HG03175 (cell line): Measurements from ENCODE around the gene DGKB.
"Not testable (repeated sequence)": the region's sequence is repeated elsewhere in the genome, so short reads cannot be mapped to it uniquely, and the experiment has no call there.

Experiments used
- ATAC-seq: cut with Tn5 transposase; IDR thresholded peaks from one replicate; pipeline ENCODE4 v1.9.1; 2021; ENCODE audit warnings: mild to moderate bottlenecking, moderate library complexity; ENCODE audit not compliant: unreplicated experiment

Gene DGKB

DNA sequence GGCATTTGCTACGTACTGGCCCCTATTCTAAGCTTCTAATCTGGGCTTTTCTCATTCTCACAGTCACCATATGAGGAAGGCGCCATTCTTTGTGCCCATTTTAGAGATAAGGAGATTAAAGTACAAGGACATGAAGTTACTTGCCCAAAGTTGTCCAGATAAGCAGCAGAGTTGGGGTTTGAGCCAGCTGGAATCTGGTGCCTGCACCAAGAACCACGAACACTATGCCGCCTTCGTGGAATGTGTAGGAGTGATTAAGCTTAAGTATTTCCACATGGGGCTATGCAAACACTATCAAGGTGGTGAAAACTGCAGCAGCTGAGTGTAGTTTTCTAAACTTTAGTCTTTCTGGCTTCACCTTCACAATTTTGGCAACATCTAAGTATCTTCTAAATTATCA, 570.4 kb downstream of the DGKB start:
- no peak for ATAC-seq

DNA sequence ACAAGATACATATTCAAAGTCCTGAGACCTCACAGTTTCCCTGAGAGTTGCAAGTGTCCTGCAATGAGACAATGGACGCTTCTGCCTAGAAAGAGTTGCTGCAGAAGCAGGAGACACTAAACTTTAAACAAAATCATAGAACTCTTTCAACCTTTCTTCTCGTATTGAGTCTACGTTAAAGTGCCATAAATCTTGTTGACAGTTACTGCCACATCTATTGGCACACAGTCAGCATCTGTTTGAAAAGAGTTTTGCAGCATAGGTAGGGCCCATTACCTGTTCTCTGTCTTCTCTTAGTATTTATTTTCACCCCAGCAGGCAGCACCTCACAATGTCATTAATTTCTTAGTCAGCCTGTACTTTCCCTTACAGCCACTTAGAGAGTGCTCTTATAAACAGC, 577.8 kb downstream of the DGKB start:
- ATAC-seq: no peak

GRCh38 chr7:14322724-14323123, 579.8 kb downstream of the DGKB start:
- no peak for ATAC-seq

- no peak for ATAC-seq
Measured at GRCh38 chr7:14321947-14322346, 580.6 kb downstream of the DGKB start.

DNA sequence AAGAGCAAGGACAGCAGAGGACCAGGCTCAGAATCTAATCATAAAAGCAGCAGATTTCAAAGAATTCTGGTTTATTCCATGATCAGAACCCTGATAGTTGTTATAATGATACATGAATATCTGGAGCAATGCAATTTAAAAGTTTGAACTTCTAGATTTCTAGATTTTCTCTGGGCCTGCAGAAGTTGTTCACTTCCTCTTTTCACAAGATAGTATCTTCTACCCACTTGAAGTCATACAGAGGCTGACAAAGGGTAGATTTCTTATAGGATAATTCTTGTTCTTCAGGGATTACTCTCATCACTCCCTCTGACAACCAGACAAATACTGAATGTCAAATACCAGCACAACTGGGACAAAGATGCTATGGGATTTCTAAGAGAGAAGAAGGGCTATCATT, 593.1 kb downstream of the DGKB start:
- no peak for ATAC-seq

- ATAC-seq: no peak
Measured at GRCh38 chr7:14305233-14305866, 597.2 kb downstream of the DGKB start.

- no peak for ATAC-seq
Measured at GRCh38 chr7:14303536-14303935, 599.0 kb downstream of the DGKB start.

GRCh38 chr7:14294637-14295036, 607.9 kb downstream of the DGKB start:
- ATAC-seq: no peak

DNA sequence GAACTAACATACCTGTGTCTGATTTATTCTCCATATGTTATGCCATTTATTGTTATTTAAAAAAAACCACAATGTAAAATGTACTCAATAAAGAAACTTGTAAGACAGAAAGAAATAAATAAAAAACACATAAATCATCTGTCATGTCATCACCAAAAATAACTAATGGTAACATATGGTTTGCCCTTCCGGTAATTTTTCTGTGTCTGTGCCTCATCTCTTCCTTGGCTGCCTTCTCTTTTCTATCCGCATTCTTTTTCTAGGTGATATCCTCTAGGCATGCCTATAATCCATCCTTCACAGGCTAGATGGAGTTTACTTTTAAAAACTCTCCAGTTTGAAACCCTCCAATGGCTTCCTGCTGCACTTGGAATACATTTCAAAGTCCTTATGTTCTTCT, 609.1 kb downstream of the DGKB start:
- ATAC-seq: no peak

- no peak for ATAC-seq
Measured at GRCh38 chr7:14292737-14293136, 609.8 kb downstream of the DGKB start.

GRCh38 chr7:14289957-14290356, 612.6 kb downstream of the DGKB start:
- no peak for ATAC-seq

GRCh38 chr7:14288701-14289100, 613.9 kb downstream of the DGKB start:
- no peak for ATAC-seq

GRCh38 chr7:14287398-14287797, 615.2 kb downstream of the DGKB start:
- ATAC-seq: no peak

- ATAC-seq: no peak
Measured at GRCh38 chr7:14286036-14286435, 616.5 kb downstream of the DGKB start.

GRCh38 chr7:14279065-14279871, 623.3 kb downstream of the DGKB start:
- ATAC-seq: not testable (repeated sequence)

- no peak for ATAC-seq
Measured at GRCh38 chr7:14275356-14275755, 627.2 kb downstream of the DGKB start.

- ATAC-seq: no peak
Measured at GRCh38 chr7:14271441-14271840, 631.1 kb downstream of the DGKB start.

DNA sequence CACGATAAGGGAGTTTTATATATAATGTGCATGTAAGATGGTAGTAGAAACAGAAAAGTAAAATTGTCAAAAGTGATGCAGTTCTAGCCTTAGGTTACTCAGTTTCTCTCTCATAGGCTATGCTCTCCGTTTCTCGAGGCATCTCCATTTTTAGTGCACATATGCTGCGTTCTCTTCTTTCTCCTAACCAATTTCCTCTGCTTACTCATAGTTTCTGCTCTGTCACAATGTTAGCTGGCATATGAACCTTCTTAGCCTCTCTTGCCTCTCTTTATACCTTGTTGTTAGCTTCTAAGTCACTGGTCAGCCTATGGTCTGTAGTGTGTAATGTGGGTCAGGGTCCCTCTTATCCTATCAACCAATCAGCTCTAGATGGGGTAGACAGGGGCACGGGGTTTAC, 632.5 kb downstream of the DGKB start:
- no peak for ATAC-seq

GRCh38 chr7:14260011-14260410, 642.5 kb downstream of the DGKB start:
- ATAC-seq: no peak

DNA sequence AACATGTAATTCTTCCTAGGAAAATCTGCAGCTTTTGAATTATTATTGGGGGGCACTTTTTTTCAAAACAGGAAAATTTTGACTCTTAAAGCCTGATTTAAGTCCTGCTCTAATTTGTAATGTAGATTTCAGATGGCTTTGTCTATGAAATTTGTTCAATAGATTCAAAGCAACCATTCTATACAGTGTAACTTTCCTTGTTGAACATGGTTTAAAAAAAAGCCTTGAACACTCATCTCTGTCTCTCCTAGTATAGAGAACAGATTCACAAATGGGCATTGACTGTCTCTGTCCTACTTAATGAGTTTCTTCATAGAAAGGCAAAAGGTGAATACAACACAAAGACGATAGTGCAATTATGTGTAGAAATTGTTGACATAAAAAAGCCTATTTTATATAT, 643.7 kb downstream of the DGKB start:
- ATAC-seq: no peak

DNA sequence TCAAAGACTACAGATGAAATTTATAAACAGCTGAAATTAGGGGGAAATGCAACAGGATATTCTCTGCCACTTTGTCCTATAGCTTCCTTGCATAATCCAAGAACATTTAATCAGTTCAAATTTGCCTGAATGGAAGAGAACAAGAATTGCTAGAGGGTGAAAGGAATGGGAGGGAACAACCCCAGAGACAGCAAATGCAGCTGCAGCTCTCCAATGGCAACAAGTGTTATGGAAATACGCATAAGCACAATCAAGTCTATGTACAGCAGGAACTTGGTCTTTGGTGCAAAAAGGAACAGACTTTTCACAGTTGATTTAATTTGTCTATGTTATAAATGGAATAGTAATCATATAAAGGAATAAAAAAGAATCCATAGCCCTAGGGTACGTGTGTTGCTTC, 644.1 kb downstream of the DGKB start:
- ATAC-seq: no peak

DNA sequence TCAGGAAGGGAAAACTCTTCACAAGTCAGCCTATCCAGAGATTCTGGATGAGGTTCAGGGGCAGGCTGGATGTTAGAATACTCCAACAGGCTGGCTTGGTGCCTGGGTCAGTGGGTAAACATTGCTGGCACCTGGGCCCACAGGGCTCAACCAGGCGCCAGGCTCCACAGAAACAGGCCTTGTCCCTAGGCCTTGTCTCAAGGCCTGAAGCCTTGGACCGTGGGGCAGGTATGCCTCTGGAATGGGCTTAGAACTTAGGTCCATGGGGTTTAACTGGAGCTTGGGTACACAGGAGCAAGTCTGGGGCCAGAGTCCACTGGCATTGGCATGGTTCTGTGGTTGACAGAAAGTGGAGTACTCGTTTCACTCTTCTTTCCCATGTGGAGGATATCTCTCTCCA, 650.1 kb downstream of the DGKB start:
- ATAC-seq: no peak

GRCh38 chr7:14242175-14242574, 660.4 kb downstream of the DGKB start:
- ATAC-seq: no peak
